HG03457 (cell line): Measurements from ENCODE around the gene EBF3.

Experiments
- ATAC-seq: cut with Tn5 transposase; IDR thresholded peaks from one replicate; pipeline ENCODE4 v1.9.1; 2021; ENCODE audit warnings: moderate number of reproducible peaks; ENCODE audit not compliant: unreplicated experiment

Gene EBF3

DNA sequence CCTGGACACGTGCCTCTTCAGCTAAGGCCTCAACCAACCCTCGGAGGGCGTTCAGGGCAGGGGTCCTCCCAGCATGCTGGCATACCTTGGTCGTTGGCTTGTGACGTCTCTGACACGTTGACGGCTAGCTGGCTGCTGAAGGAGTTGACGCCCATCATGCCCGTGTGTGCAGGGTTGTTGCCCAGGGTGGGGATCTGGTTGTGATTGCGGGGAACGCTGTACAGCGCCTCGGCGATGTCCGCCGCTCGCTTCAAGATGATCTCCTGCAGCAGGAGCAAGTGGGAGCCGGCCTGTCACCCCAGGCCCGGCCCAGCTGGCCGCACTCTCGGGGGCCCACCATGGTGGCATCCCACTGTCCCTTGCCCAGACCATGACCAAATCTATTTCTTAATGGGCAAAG is 122.0 kb downstream of the EBF3 start:
- no peak for ATAC-seq

GRCh38 chr10:129841590-129841989 is 122.5 kb downstream of the EBF3 start:
- no peak for ATAC-seq

- no peak for ATAC-seq
Observed at GRCh38 chr10:129841071-129841470, 123.0 kb downstream of the EBF3 start.

DNA sequence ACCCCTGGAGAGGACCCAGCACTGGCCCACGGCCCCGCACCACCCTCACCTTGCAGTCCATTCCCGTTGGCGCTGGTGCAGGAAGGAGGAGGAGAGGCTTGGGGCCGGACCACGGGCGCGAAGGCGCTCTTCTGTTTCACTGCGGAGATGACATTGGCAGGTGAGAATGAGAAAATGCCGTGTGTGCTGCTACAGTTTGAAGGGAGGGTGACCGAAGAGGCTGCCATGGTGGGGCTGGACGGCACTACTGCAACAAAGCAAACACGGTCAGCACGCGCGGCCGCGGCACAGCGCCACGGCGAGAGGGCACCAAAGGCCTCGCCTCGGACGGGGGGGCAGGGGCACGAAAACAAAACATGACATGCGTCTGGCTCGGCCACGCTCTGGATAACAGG is 123.9 kb downstream of the EBF3 start:
- ATAC-seq: no peak

GRCh38 chr10:129839285-129840195 is 124.5 kb downstream of the EBF3 start:
- no peak for ATAC-seq

DNA sequence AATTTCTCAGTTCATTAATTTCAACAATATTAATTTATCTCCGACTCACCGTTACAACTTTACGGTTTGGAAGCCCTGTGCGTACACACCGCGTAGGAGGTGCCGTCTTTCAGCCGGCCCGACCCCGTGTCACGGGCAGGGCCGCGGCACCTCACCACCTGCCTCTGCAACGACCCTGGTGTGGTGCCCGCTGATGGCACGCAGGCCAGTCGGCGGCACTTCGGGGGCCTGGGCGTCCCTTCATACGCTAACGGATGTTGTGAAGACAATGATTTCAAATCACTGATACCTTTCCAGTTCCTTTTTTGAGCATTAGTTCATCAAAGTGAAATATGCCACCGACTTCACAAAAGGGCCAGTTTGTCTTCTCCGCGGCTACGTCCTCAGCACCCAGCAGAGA is 125.3 kb downstream of the EBF3 start:
- no peak for ATAC-seq

- no peak for ATAC-seq
Observed at GRCh38 chr10:129837909-129838582, 126.0 kb downstream of the EBF3 start.

DNA sequence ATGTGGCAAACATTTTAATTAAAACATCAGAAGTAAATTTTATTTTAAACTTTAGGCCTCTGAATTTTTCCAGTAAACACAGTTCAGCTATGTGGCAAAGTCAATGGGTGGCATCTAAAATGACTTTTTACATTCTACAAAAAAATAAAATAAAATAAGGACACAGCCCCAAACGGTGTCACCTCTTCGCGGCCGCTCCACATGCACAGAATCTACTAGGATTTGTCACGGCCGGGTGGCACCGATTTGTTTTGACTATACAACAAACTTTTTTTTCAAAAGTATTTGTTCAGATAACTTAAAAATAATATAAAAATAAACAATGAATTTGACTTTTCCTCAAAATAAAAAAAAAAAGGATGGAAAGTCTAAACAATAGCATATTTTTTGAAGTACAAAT is 127.8 kb downstream of the EBF3 start:
- no peak for ATAC-seq

DNA sequence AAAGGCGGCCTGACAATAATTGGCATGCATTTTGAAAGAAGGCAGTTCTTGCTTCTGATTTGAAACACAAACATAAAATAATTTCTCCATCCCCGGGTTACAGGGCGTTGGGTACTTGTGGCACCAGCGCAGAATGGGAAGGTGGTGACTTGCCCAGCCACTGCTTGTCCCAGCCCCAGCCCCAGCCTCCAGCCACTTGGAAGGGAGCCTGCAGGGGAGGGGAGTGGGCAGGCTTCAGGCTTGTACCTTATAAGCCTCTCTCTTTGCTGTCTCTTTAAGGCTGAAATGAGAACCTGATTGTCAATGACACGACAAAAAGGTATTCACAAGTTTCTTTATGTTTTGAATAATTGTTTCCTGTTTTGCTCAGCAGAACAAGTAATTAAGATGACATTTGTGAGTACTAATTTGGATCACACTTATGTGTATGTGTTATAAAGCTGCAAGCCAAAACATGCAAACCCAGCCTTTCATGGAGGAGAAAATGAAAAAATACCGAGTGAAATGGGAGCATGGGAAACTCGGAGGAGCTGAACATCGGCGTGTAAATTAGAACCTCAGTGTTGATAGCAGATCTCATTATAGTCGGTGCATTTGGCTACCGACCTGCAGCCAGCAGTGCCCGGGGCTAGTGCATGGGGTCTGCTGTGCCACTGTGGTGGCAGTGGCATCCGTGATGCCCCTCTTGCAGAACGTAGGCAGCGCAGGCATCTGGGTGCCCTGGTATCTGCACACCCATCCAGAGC is 129.9 kb downstream of the EBF3 start:
- no peak for ATAC-seq

DNA sequence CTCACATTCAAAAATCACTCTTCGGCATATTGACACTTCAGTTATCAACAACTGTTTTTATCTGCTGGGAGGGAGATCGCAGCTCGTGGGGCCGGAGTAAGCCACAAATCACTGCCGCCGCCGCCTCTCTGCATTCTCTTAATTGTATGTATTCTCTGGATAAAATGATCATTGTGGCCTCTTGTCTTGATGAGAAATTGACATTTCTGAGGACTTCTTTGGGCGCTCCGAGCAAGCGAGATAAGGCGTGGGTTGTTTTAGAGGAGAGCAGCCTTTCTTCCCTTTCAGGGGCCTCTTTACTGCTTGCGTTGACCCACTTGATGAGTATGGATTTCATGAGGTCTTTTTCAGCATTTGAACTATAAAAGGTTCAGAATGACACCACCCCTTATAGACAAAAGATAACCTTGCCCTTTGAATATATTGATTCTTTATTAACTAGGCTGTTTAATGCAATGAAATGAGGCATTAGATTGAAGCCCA is 130.6 kb downstream of the EBF3 start:
- no peak for ATAC-seq

GRCh38 chr10:129832573-129833467 is 131.3 kb downstream of the EBF3 start:
- ATAC-seq: no peak

DNA sequence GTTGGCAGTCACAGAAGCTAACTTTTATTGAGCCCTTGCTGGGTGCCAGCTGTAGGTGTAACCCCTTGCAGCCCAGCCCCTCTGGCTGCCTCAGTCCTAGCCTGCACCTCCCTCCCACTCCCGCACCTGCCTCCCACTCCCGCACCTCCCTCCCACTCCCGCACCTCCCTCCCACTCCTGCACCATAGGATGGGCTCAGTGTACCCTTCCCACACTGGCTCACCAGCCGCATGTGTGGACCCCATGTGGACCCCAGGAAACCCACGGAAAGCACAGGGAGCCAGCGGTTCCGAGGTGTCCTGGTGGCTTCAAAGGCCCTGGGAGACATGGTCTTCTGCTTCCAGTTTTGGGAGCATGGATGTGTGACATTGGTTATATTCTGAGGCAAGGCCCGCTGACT is 132.9 kb downstream of the EBF3 start:
- ATAC-seq: no peak

DNA sequence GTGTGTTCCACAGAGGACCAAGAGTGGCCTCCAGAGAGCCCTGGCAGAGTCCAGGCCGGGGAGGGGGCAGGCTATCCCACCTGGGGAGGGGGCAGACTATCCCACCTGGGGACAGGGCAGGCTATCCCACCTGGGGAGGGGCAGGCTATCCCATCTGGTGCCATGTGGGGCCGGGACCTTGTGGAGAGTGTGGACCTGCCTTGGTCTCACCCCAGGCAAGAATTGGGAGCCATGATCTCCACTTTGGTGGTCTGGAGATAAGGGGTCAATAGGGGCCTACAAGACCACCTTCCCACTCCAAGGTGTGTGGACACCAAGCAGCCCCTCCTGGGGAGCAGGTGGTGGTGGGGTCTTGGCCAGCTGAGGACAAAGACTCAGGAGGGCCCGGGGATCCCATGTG is 138.2 kb downstream of the EBF3 start:
- ATAC-seq: no peak

GRCh38 chr10:129825221-129825620 is 138.9 kb downstream of the EBF3 start:
- no peak for ATAC-seq

DNA sequence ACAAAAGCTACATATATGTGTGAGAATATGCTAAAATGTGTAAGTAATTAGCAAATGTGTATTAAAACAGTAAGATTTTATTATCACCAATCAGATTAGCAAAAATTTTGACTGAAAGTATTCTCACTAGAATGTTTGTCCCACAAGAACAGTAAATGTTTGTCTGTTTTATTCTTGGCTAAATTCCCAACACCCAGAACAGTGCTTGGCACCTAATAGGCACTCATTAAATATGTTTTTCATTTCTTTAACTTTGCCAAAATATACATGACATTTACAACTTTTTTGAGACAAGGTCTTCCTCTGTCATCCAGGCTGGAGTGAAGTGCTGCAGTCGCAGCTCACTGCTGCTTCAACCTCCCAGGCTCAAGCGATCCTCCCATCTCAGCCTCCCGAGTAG is 143.6 kb downstream of the EBF3 start:
- ATAC-seq: no peak

GRCh38 chr10:129816656-129817045 is 147.4 kb downstream of the EBF3 start:
- ATAC-seq: no peak

- ATAC-seq: no peak
Observed at GRCh38 chr10:129815898-129816655, 148.0 kb downstream of the EBF3 start.

GRCh38 chr10:129814681-129815646 is 149.1 kb downstream of the EBF3 start:
- no peak for ATAC-seq

GRCh38 chr10:129812398-129812797 is 151.7 kb downstream of the EBF3 start:
- no peak for ATAC-seq
